ENCODE data around the gene DYNC1I1.

DYNC1I1 gene

GRCh38 chr7:96026611-96027010, 254.3 kb downstream of the DYNC1I1 start:
- no peak for DNase-seq (ENCODE audit: low spot score)

GRCh38 chr7:96028729-96029128, 256.4 kb downstream of the DYNC1I1 start:
- H3K4me1 Mint-ChIP-seq (ENCODE audit: low read depth) = peaks cover 4% of the 10 kb centered on the region
- no peak overlapping the region for H3K4me3 Mint-ChIP-seq
- no peaks in the 10 kb centered on the region for H3K36me3 Mint-ChIP-seq (ENCODE audit: low read depth)
- H3K9me3 Mint-ChIP-seq = no peaks in the 10 kb centered on the region
- DNase-seq (ENCODE audit: low spot score) = no peak
- H3K27ac Mint-ChIP-seq = no peak overlapping the region
- peaks cover 8% of the 10 kb centered on the region for H3K27me3 Mint-ChIP-seq (ENCODE audit: low read depth)

More at GRCh38 chr7:96026611-96027010, 254.3 kb downstream of the DYNC1I1 start:
- no peaks in the 10 kb centered on the region for H3K36me3 Mint-ChIP-seq (ENCODE audit: low read depth)
- peaks cover 8% of the 10 kb centered on the region for H3K27me3 Mint-ChIP-seq (ENCODE audit: low read depth)
- H3K4me3 Mint-ChIP-seq = no peak overlapping the region
- no peak overlapping the region for H3K27ac Mint-ChIP-seq
- no peaks in the 10 kb centered on the region for H3K9me3 Mint-ChIP-seq
- H3K4me1 Mint-ChIP-seq (ENCODE audit: low read depth) = peaks cover 4% of the 10 kb centered on the region

DNA sequence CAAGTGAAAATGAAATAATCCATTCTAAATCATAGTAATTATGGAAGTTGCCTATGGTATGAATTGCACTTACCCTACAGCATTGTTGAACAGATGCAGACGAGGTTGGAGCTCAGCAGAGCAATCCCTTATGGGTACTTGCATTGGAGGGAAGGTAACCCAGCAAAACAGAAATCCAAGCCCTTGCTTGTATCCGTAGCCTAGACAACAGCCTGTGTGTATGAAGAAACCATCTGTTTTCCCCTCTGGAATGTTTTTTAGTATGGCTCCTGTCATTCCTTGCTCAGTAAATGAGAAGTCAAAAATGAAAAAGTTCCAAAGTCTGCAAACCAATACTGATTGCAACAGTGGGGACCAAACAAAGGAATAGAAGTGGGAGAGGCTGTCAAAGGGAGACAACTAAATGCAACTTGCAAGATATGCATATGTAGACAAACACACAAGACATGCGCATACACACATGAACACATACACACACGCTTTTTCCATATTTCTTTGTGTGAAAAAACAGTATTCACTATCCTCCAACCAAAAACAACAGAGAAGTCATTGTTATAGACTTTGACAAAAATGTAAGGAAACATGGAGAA, 260.8 kb downstream of the DYNC1I1 start:
- DNase-seq (ENCODE audit: low spot score) = no peak
- Mint-ChIP-seq H3K36me3 (ENCODE audit: low read depth) (no peaks in the 10 kb centered on the region), H3K9me3 (no peaks in the 10 kb centered on the region), H3K4me3 (no peak overlapping the region), H3K27ac (no peak overlapping the region), H3K4me1 (ENCODE audit: low read depth) (peaks cover 4% of the 10 kb centered on the region), H3K27me3 (ENCODE audit: low read depth) (peaks cover 3% of the 10 kb centered on the region)

DNA sequence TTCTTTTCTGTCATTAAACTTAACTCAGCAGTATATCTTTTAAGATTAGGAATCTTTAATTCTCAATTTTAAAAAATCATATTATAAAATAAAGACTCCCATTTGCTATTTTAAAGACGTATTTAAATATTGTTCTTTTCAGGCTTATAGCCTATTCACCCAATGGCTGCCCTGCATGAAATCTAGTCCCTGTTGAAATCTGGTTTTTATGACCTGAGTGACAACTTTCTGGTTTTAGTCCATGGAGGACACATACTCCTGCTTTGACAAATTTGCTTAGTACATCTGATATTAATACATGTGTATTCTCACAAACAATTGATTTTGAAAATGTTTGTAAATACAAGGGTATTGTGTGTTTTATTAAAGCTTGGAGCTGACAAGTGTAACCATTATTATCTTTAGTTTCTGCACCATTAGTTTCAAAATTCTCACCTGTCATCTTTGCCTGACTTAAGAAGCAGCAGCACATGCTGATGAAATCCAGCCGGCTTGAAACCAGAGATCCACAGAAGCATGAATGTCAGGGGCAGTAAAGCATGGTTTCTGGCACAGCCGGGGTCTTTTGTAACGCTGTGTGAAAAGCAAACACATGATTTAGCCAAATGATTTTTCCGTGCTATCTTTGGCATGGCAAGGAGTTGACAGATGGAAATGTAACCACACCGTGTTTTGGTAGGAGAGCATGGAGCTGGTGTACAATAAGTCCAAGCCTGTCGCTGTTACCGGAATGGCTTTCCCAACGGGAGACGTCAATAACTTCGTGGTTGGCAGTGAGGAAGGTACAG, 262.8 kb downstream of the DYNC1I1 start:
- no peaks in the 10 kb centered on the region for H3K4me1 Mint-ChIP-seq (ENCODE audit: low read depth)
- no peaks in the 10 kb centered on the region for H3K36me3 Mint-ChIP-seq (ENCODE audit: low read depth)
- peaks cover 3% of the 10 kb centered on the region for H3K27me3 Mint-ChIP-seq (ENCODE audit: low read depth)
- no peak for DNase-seq (ENCODE audit: low spot score)
- no peak overlapping the region for H3K27ac Mint-ChIP-seq
- no peaks in the 10 kb centered on the region for H3K9me3 Mint-ChIP-seq
- H3K4me3 Mint-ChIP-seq = no peak overlapping the region

- Mint-ChIP-seq H3K27me3 (ENCODE audit: low read depth) (peaks cover 5% of the 10 kb centered on the region), H3K27ac (no peak overlapping the region), H3K36me3 (ENCODE audit: low read depth) (no peaks in the 10 kb centered on the region), H3K9me3 (no peaks in the 10 kb centered on the region), H3K4me1 (ENCODE audit: low read depth) (no peaks in the 10 kb centered on the region), H3K4me3 (no peak overlapping the region)
- no peak for DNase-seq (ENCODE audit: low spot score)
These were observed 268.0 kb downstream of the DYNC1I1 start for GRCh38 chr7:96040250-96040772.

- no peaks in the 10 kb centered on the region for H3K36me3 Mint-ChIP-seq (ENCODE audit: low read depth)
- H3K4me1 Mint-ChIP-seq (ENCODE audit: low read depth) = no peaks in the 10 kb centered on the region
- no peak overlapping the region for H3K4me3 Mint-ChIP-seq
- peaks cover 5% of the 10 kb centered on the region for H3K27me3 Mint-ChIP-seq (ENCODE audit: low read depth)
- no peak overlapping the region for H3K27ac Mint-ChIP-seq
- H3K9me3 Mint-ChIP-seq = no peaks in the 10 kb centered on the region
- no peak for DNase-seq (ENCODE audit: low spot score)
These were observed 268.8 kb downstream of the DYNC1I1 start for GRCh38 chr7:96041171-96041570.

DNA sequence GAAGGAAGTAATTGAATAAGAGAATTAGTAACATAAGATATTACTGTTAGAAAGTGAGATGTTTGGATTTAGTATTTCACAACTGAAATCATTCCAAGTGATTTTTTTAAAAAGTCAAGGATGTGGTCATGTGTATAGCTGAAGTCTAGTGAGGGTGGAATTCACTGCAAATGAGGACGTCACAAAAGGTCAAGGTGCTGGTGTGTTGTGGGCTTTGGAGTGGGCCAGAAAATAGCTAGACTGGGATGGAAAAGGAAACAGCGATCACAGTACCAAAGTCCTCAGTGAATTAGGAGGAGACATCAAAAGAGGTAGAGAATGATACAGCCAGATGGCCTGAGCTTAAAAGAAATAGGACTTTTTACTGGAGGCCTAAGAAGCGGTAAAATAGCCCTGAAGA, 272.8 kb downstream of the DYNC1I1 start:
- DNase-seq (ENCODE audit: low spot score) = no peak
- H3K27me3 Mint-ChIP-seq (ENCODE audit: low read depth) = peaks cover 5% of the 10 kb centered on the region
- H3K4me1 Mint-ChIP-seq (ENCODE audit: low read depth) = no peaks in the 10 kb centered on the region
- no peak overlapping the region for H3K4me3 Mint-ChIP-seq
- H3K27ac Mint-ChIP-seq = no peak overlapping the region
- no peaks in the 10 kb centered on the region for H3K36me3 Mint-ChIP-seq (ENCODE audit: low read depth)
- no peaks in the 10 kb centered on the region for H3K9me3 Mint-ChIP-seq

- no peaks in the 10 kb centered on the region for H3K4me1 Mint-ChIP-seq (ENCODE audit: low read depth)
- peaks cover 7% of the 10 kb centered on the region for H3K27me3 Mint-ChIP-seq (ENCODE audit: low read depth)
- H3K36me3 Mint-ChIP-seq (ENCODE audit: low read depth) = no peaks in the 10 kb centered on the region
- DNase-seq (ENCODE audit: low spot score) = no peak
- H3K4me3 Mint-ChIP-seq = no peak overlapping the region
- no peaks in the 10 kb centered on the region for H3K9me3 Mint-ChIP-seq
- H3K27ac Mint-ChIP-seq = no peak overlapping the region
These were observed 273.6 kb downstream of the DYNC1I1 start for GRCh38 chr7:96045919-96046318.

- Mint-ChIP-seq H3K27ac (no peak overlapping the region), H3K27me3 (ENCODE audit: low read depth) (peaks cover 12% of the 10 kb centered on the region), H3K4me1 (ENCODE audit: low read depth) (no peaks in the 10 kb centered on the region), H3K4me3 (no peak overlapping the region), H3K36me3 (ENCODE audit: low read depth) (no peaks in the 10 kb centered on the region), H3K9me3 (no peaks in the 10 kb centered on the region)
- DNase-seq (ENCODE audit: low spot score) = no peak
These were observed 279.9 kb downstream of the DYNC1I1 start for GRCh38 chr7:96052289-96052688.

GRCh38 chr7:96052860-96053470, 280.6 kb downstream of the DYNC1I1 start:
- Mint-ChIP-seq H3K27ac (no peak overlapping the region), H3K9me3 (no peaks in the 10 kb centered on the region), H3K4me3 (no peak overlapping the region), H3K27me3 (ENCODE audit: low read depth) (peaks cover 14% of the 10 kb centered on the region), H3K36me3 (ENCODE audit: low read depth) (no peaks in the 10 kb centered on the region), H3K4me1 (ENCODE audit: low read depth) (no peaks in the 10 kb centered on the region)
- DNase-seq (ENCODE audit: low spot score) = no peak

DNA sequence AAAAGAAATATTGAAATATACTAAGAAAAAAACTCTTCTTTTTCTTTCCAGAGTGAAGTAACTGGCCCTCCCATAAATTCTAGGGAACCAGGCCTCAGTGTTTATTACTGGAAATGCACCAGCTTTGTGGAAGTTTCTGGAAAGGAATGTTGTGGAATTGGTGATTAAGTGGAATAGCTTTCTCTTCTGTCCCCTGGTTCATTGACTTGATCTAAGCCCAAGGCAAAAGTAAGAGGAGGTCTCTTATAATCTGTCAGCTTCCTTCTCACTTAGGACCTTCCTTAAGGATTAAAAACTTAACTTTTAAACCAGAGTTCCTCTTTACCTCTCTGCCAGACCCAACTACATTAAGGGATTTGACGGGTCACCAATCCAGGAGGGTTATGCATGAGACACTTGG, 283.4 kb downstream of the DYNC1I1 start:
- H3K27me3 Mint-ChIP-seq (ENCODE audit: low read depth) = peaks cover 11% of the 10 kb centered on the region
- no peak overlapping the region for H3K4me3 Mint-ChIP-seq
- no peaks in the 10 kb centered on the region for H3K4me1 Mint-ChIP-seq (ENCODE audit: low read depth)
- no peak overlapping the region for H3K27ac Mint-ChIP-seq
- no peaks in the 10 kb centered on the region for H3K9me3 Mint-ChIP-seq
- no peak for DNase-seq (ENCODE audit: low spot score)
- no peaks in the 10 kb centered on the region for H3K36me3 Mint-ChIP-seq (ENCODE audit: low read depth)

- Mint-ChIP-seq H3K27me3 (ENCODE audit: low read depth) (peaks cover 9% of the 10 kb centered on the region), H3K27ac (no peak overlapping the region), H3K4me1 (ENCODE audit: low read depth) (no peaks in the 10 kb centered on the region), H3K9me3 (no peaks in the 10 kb centered on the region), H3K4me3 (no peak overlapping the region), H3K36me3 (ENCODE audit: low read depth) (no peaks in the 10 kb centered on the region)
- DNase-seq (ENCODE audit: low spot score) = no peak
These were observed 286.7 kb downstream of the DYNC1I1 start for GRCh38 chr7:96059075-96059474.

- Mint-ChIP-seq H3K9me3 (no peaks in the 10 kb centered on the region), H3K27ac (no peak overlapping the region), H3K36me3 (ENCODE audit: low read depth) (no peaks in the 10 kb centered on the region), H3K4me3 (no peak overlapping the region), H3K27me3 (ENCODE audit: low read depth) (peaks cover 13% of the 10 kb centered on the region), H3K4me1 (ENCODE audit: low read depth) (no peaks in the 10 kb centered on the region)
- DNase-seq (ENCODE audit: low spot score) = no peak
These were observed 288.7 kb downstream of the DYNC1I1 start for GRCh38 chr7:96061009-96061408.

- Mint-ChIP-seq H3K27ac (no peak overlapping the region), H3K4me1 (ENCODE audit: low read depth) (no peaks in the 10 kb centered on the region), H3K27me3 (ENCODE audit: low read depth) (peaks cover 18% of the 10 kb centered on the region), H3K4me3 (no peak overlapping the region), H3K9me3 (no peaks in the 10 kb centered on the region), H3K36me3 (ENCODE audit: low read depth) (no peaks in the 10 kb centered on the region)
- DNase-seq (ENCODE audit: low spot score) = no peak
These were observed 289.5 kb downstream of the DYNC1I1 start for GRCh38 chr7:96061844-96062243.
